ENCODE results near the gene SNX15. TPM values are rescaled to one million over a fixed set of nuclear protein-coding genes. Genes with fewer than 3 reads are reported as not detected.

Gene SNX15
- total and polyA plus RNA-seq, 2 donors (not counting 3 experiments of a cell fraction or from before 2014, with no cell fraction given): 15.5 to 21.8 TPM

GRCh38 chr11:65089621-65090020, 62.4 kb downstream of the SNX15 start:
- H3K79me2 ChIP-seq (ENCODE audit: control insufficient read depth, insufficient read depth, low read length): peaks cover 7% of the 10 kb centered on the region

More at GRCh38 chr11:65089621-65090020, 62.4 kb downstream of the SNX15 start:
- Histone ChIP-seq H3K27me3 (ENCODE audit: control insufficient read depth in 2 of 2, insufficient read depth in 2 of 2, low read length in 2 of 2) (no peaks in the 10 kb centered on the region), H3K36me3 (ENCODE audit: control insufficient read depth in 2 of 2, extremely low read depth in 1 of 2, insufficient read depth in 2 of 2, low read length in 2 of 2) (peaks cover 5 to 28% of the 10 kb centered on the region in 2 experiments), H3K9me1 (replicated peaks; ENCODE audit: control insufficient read depth, extremely low read depth, insufficient read depth, low read length) (no peaks in the 10 kb centered on the region), H3K9me3 (replicated peaks; ENCODE audit: control insufficient read depth, insufficient read depth, low read length) (no peaks in the 10 kb centered on the region), H3K4me1 (ENCODE audit: control insufficient read depth, extremely low read depth, insufficient read depth, low read length) (peaks cover 8% of the 10 kb centered on the region), H4K20me1 (replicated peaks; ENCODE audit: control insufficient read depth, extremely low read depth, insufficient read depth, low read length) (no peaks in the 10 kb centered on the region), H2AFZ (ENCODE audit: low read depth, low read length) (no peak overlapping the region), H3K9ac (replicated peaks; ENCODE audit: extremely low read depth, insufficient read depth, low read length) (no peak overlapping the region), H3K27ac (ENCODE audit: insufficient read depth, low read depth, low read length) (no peak overlapping the region), H3K4me2 (ENCODE audit: insufficient read depth, low read length) (no peak overlapping the region), H3K4me3 (replicated peaks in 1 of 3; ENCODE audit: insufficient read depth in 1 of 3, low read depth in 1 of 3, low read length in 3 of 3) (no peak overlapping the region)
- BruUV-seq (replicated peaks): no TSS peak
- intact Hi-C loops (cut with micrococcal nuclease) (no loop called here), dilution Hi-C loops (cut with MboI; ENCODE audit: extremely low pct_ligation_motif_present, low sequenced_read_pairs) (no loop called here)
- FAIRE-seq (no peak), DNase-seq (ENCODE audit: low read depth, low spot score) (no peak)
- TF ChIP-seq POLR2A (IDR thresholded peaks at IDR 0.05; ENCODE audit: low read depth, low read length) (no peak), POLR2AphosphoS5 (IDR thresholded peaks at IDR 0.05; ENCODE audit: insufficient read depth, low read depth, low read length) (no peak), MAX (IDR thresholded peaks at IDR 0.05; ENCODE audit: insufficient read depth, insufficient read length) (no peak), GATA2 (IDR thresholded peaks at IDR 0.05; ENCODE audit: insufficient read depth, insufficient read length, low read depth, low read length) (no peak), JUN (IDR thresholded peaks at IDR 0.05; ENCODE audit: borderline replicate concordance, insufficient read depth, insufficient read length, low read depth) (no peak), FOS (IDR thresholded peaks at IDR 0.05; ENCODE audit: borderline replicate concordance, insufficient read depth, low read length) (no peak), MYC (IDR thresholded peaks at IDR 0.05; ENCODE audit: low read depth, low read length) (no peak), EZH2 (IDR thresholded peaks at IDR 0.05; ENCODE audit: borderline replicate concordance, low read depth, low read length, severe bottlenecking) (no peak), CTCF (IDR thresholded peaks at IDR 0.05; ENCODE audit: extremely low read depth in 1 of 2, insufficient read depth in 1 of 2, low read depth in 1 of 2, low read length in 2 of 2) (no peak)
- ChIA-PET POLR2A (no interaction called here), CTCF (interaction anchor here (1.0 kb wide), 1 partner anchor 14 kb away, joined by 3 read pairs; no protein-coding TSS in a partner anchor)

Small RNAs within 50 kb of the gene (microRNA-seq; reads per million reads assigned to microRNA genes)
- gene MIR6879 (ENCODE audit: borderline number of aligned reads, borderline replicate concordance): not detected

Small RNAs within 50 kb of the gene (small RNA-seq; reads per million reads assigned to genes)
- gene MIR6879 (ENCODE audit: insufficient read depth, insufficient read length, low read depth, low replicate concordance) (not detected), gene SNX15 (ENCODE audit: insufficient read depth, insufficient read length, low read depth, low replicate concordance) (not detected)

Other genes with a start within 250 kb of the SNX15 start
- 322 and 342 TPM in 2 replicates for gene SF1, start 248.9 kb upstream of the SNX15 start, total RNA-seq
- 94.0 and 95.0 TPM in 2 replicates for gene SF1, start 248.9 kb upstream of the SNX15 start, polyA plus RNA-seq
- 43.3 and 48.5 TPM in 2 replicates for gene MAP4K2, start 224.2 kb upstream of the SNX15 start, total RNA-seq
- 44.0 and 51.6 TPM in 2 replicates for gene MAP4K2, start 224.2 kb upstream of the SNX15 start, polyA plus RNA-seq
- gene MEN1, start 216.9 kb upstream of the SNX15 start, total RNA-seq: 41.1 and 41.6 TPM in 2 replicates
- 43.1 and 48.8 TPM in 2 replicates for gene MEN1, start 216.9 kb upstream of the SNX15 start, polyA plus RNA-seq
- 0.42 and 0.62 TPM in 2 replicates for gene CDC42BPG, start 182.8 kb upstream of the SNX15 start, total RNA-seq
- 0.13 and 0.19 TPM in 2 replicates for gene CDC42BPG, start 182.8 kb upstream of the SNX15 start, polyA plus RNA-seq
- 98.0 and 109 TPM in 2 replicates for gene EHD1, start 148.8 kb upstream of the SNX15 start, total RNA-seq
- gene EHD1, start 148.8 kb upstream of the SNX15 start, polyA plus RNA-seq: 136 and 140 TPM in 2 replicates
- 24.3 and 27.4 TPM in 2 replicates for gene ATG2A, start 110.2 kb upstream of the SNX15 start, total RNA-seq
- gene ATG2A, start 110.2 kb upstream of the SNX15 start, polyA plus RNA-seq: 13.4 and 17.6 TPM in 2 replicates
- 17.8 and 21.5 TPM in 2 replicates for gene PPP2R5B, start 102.8 kb upstream of the SNX15 start, total RNA-seq
- gene PPP2R5B, start 102.8 kb upstream of the SNX15 start, polyA plus RNA-seq: 17.6 and 20.9 TPM in 2 replicates
- not detected in 2 replicates for gene GPHA2, start 91.5 kb upstream of the SNX15 start, total RNA-seq
- gene GPHA2, start 91.5 kb upstream of the SNX15 start, polyA plus RNA-seq: not detected in 2 replicates
- not detected in 2 replicates for gene MAJIN, start 55.3 kb upstream of the SNX15 start, total RNA-seq
- gene MAJIN, start 55.3 kb upstream of the SNX15 start, polyA plus RNA-seq: 0.07 TPM in 1 of 2 replicates, not detected in the other
- gene BATF2, start 30.5 kb upstream of the SNX15 start, total RNA-seq: 0.75 and 0.81 TPM in 2 replicates
- 0.75 and 1.5 TPM in 2 replicates for gene BATF2, start 30.5 kb upstream of the SNX15 start, polyA plus RNA-seq
- 108 and 109 TPM in 2 replicates for gene ARL2, start 13.3 kb upstream of the SNX15 start, total RNA-seq
- 259 and 312 TPM in 2 replicates for gene ARL2, start 13.3 kb upstream of the SNX15 start, polyA plus RNA-seq
- 16.6 and 18.0 TPM in 2 replicates for gene SAC3D1, start 13.8 kb downstream of the SNX15 start, total RNA-seq
- gene SAC3D1, start 13.8 kb downstream of the SNX15 start, polyA plus RNA-seq: 17.0 and 22.2 TPM in 2 replicates
- gene NAALADL1, start 31.1 kb downstream of the SNX15 start, total RNA-seq: 4.4 and 6.8 TPM in 2 replicates
- gene NAALADL1, start 31.1 kb downstream of the SNX15 start, polyA plus RNA-seq: 13.9 and 16.5 TPM in 2 replicates
- 34.1 and 35.7 TPM in 2 replicates for gene CDCA5, start 56.6 kb downstream of the SNX15 start, total RNA-seq
- 14.0 and 16.4 TPM in 2 replicates for gene CDCA5, start 56.6 kb downstream of the SNX15 start, polyA plus RNA-seq
- gene ZFPL1, start 56.8 kb downstream of the SNX15 start, total RNA-seq: 37.6 and 45.1 TPM in 2 replicates
- 139 and 186 TPM in 2 replicates for gene ZFPL1, start 56.8 kb downstream of the SNX15 start, polyA plus RNA-seq
- gene VPS51, start 68.8 kb downstream of the SNX15 start, total RNA-seq: 102 and 108 TPM in 2 replicates
- gene VPS51, start 68.8 kb downstream of the SNX15 start, polyA plus RNA-seq: 146 and 196 TPM in 2 replicates
- 11.6 and 16.2 TPM in 2 replicates for gene TM7SF2, start 84.4 kb downstream of the SNX15 start, total RNA-seq
- gene TM7SF2, start 84.4 kb downstream of the SNX15 start, polyA plus RNA-seq: 39.5 and 47.1 TPM in 2 replicates
- 9.0 and 9.2 TPM in 2 replicates for gene ZNHIT2, start 90.3 kb downstream of the SNX15 start, total RNA-seq
- 7.1 and 12.8 TPM in 2 replicates for gene ZNHIT2, start 90.3 kb downstream of the SNX15 start, polyA plus RNA-seq
- gene FAU, start 94.7 kb downstream of the SNX15 start, total RNA-seq: 746 and 784 TPM in 2 replicates
- 741 and 809 TPM in 2 replicates for gene FAU, start 94.7 kb downstream of the SNX15 start, polyA plus RNA-seq
- 49.7 and 51.6 TPM in 2 replicates for gene MRPL49, start 94.9 kb downstream of the SNX15 start, total RNA-seq
- 76.8 and 90.4 TPM in 2 replicates for gene MRPL49, start 94.9 kb downstream of the SNX15 start, polyA plus RNA-seq
- 34.5 and 36.0 TPM in 2 replicates for gene SYVN1, start 107.1 kb downstream of the SNX15 start, total RNA-seq
- gene SYVN1, start 107.1 kb downstream of the SNX15 start, polyA plus RNA-seq: 39.1 and 45.1 TPM in 2 replicates
- gene SPDYC, start 142.8 kb downstream of the SNX15 start, total RNA-seq: not detected in 2 replicates
- gene SPDYC, start 142.8 kb downstream of the SNX15 start, polyA plus RNA-seq: not detected in 2 replicates
- gene CAPN1, start 154.5 kb downstream of the SNX15 start, total RNA-seq: 201 and 217 TPM in 2 replicates
- 218 and 293 TPM in 2 replicates for gene CAPN1, start 154.5 kb downstream of the SNX15 start, polyA plus RNA-seq
- gene POLA2, start 234.5 kb downstream of the SNX15 start, total RNA-seq: 24.0 and 25.4 TPM in 2 replicates
- gene POLA2, start 234.5 kb downstream of the SNX15 start, polyA plus RNA-seq: 30.0 and 36.2 TPM in 2 replicates